Lung (tissue), 12 donors: ENCODE measurements around the gene TBC1D17. TPM values are rescaled to one million over a fixed set of nuclear protein-coding genes. Genes with fewer than 3 reads are reported as not detected.

Experiments used
- ATAC-seq: fragments of 200-7000 bp; cut with Tn5 transposase; one replicate; pipeline ENCODE4 v1.9.1; 2020; ENCODE audit warnings: moderate number of reproducible peaks; ENCODE audit not compliant: insufficient read depth, low FRiP score
- DNase-seq, 3 donors: peaks; one replicate each; pipeline ENCODE4 v3.0.0-alpha.2; 2013 to 2017
- H3K27ac ChIP-seq, 2 donors: one replicate each; pipeline ENCODE4 v1.5.1; 2013; ENCODE audit warnings: mild to moderate bottlenecking in 2 of 2, moderate library complexity in 2 of 2, control low read depth in 1 of 2, inconsistent platforms in 1 of 2, low read depth in 1 of 2, low read length in 1 of 2
- H3K27me3 ChIP-seq, 3 donors: one replicate each; pipeline ENCODE4 v1.5.1; 2013; ENCODE audit warnings: low read length in 2 of 3; ENCODE audit not compliant: control insufficient read depth in 3 of 3, insufficient read depth in 3 of 3
- H3K36me3 ChIP-seq, 4 donors: one replicate each; pipeline ENCODE4 v1.5.1; 2013; ENCODE audit warnings: low read length in 4 of 4, mild to moderate bottlenecking in 1 of 4, moderate library complexity in 1 of 4; ENCODE audit not compliant: control insufficient read depth in 4 of 4, insufficient read depth in 4 of 4
- H3K4me1 ChIP-seq, 5 donors: one replicate each; pipeline ENCODE4 v1.5.1; 2013; ENCODE audit warnings: low read length in 5 of 5, mild to moderate bottlenecking in 2 of 5, moderate library complexity in 1 of 5; ENCODE audit not compliant: control insufficient read depth in 5 of 5, insufficient read depth in 5 of 5
- H3K4me3 ChIP-seq: one replicate; pipeline ENCODE4 v1.5.1; 2013; ENCODE audit warnings: mild to moderate bottlenecking, control low read depth, moderate library complexity
- H3K9ac ChIP-seq, 2 donors: one replicate each; pipeline ENCODE4 v1.5.1; 2013; ENCODE audit warnings: low read length in 2 of 2, control low read depth in 1 of 2; ENCODE audit not compliant: insufficient read depth in 1 of 2
- H3K9me3 ChIP-seq, 4 donors: one replicate each; pipeline ENCODE4 v1.5.1; 2013; ENCODE audit warnings: low read length in 3 of 4, mild to moderate bottlenecking in 1 of 4, moderate library complexity in 1 of 4; ENCODE audit not compliant: control insufficient read depth in 4 of 4, insufficient read depth in 3 of 4
- WGBS, 2 donors: extraction: QIAGEN DNeasy Blood & Tissue Kit; methylation state at CpG; one replicate each; pipeline ENCODE4 v1.1.7; 2013; 5-methylcytosine and 5-hydroxymethylcytosine counted together
- polyA plus RNA-seq, 2 donors: library from polyadenylated mRNA; stranded (reverse); fragments of 200-250 nt; gene quantifications; one replicate each; pipeline ENCODE4 v1.2.1, GENCODE V29; 2013
- total RNA-seq, 2 donors: library from RNA; depleted of rRNA in 1 of 2; stranded (reverse); fragments of >200 nt in 1 of 2; gene quantifications; one replicate each; pipeline ENCODE4 v1.2.1, GENCODE V29; 2014 to 2021
- TF ChIP-seq, protein P1 (sequence below): IDR thresholded peaks from 2 replicates; pipeline ENCODE4 v1.5.1; 2012; ENCODE audit warnings: mild to moderate bottlenecking; ENCODE audit errors: control extremely low read depth, extremely low read depth
- donor health status: control.
- donor health status: control.
- donor health status: Bipolar disorder and iron deficiency.
- donor health status: healthy.
- donor health status: DM: yes; HTN: yes; CAD: no.

TBC1D17 gene
- total and polyA plus RNA-seq, 4 donors = 23.3 to 52.9 (median 32.4) TPM

DNA sequence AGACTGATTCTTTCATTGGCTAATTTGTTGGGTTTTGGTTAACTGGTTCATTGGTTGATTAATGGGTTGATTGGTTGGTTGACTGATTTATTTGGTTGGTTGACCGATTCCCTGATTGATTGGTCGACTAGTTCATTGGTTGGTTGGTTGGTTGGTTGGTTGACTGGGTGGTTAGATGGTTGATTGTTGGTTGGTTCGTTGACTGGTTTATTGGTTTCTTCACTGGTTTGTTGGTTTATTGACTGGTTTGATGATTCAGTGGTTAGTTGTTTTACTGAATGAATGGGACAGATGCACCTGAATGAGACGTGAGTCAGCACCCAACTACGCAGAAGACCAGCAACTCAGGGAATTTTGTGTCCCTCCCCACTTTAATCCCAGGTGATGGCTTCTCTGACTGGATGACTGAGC lies 54.5 kb downstream of the TBC1D17 start:
- no peaks in the 10 kb centered on the region for H3K27me3 ChIP-seq
- peaks cover 0 to 13% (median 6%) of the 10 kb centered on the region in 4 donors for H3K36me3 ChIP-seq
- 93 to 94% methylated on average over 5 of the region's 5 CpGs for WGBS, 2 donors
- no peak overlapping the region for H3K27ac ChIP-seq
- H3K4me1 ChIP-seq = peaks cover 0 to 15% (median 9%) of the 10 kb centered on the region in 5 donors
- DNase-seq (no peak), ATAC-seq (no peak)
- no peaks in the 10 kb centered on the region for H3K9me3 ChIP-seq
- H3K9ac ChIP-seq = no peak overlapping the region
- no peak overlapping the region for H3K4me3 ChIP-seq
- TF ChIP-seq, protein P1, sequence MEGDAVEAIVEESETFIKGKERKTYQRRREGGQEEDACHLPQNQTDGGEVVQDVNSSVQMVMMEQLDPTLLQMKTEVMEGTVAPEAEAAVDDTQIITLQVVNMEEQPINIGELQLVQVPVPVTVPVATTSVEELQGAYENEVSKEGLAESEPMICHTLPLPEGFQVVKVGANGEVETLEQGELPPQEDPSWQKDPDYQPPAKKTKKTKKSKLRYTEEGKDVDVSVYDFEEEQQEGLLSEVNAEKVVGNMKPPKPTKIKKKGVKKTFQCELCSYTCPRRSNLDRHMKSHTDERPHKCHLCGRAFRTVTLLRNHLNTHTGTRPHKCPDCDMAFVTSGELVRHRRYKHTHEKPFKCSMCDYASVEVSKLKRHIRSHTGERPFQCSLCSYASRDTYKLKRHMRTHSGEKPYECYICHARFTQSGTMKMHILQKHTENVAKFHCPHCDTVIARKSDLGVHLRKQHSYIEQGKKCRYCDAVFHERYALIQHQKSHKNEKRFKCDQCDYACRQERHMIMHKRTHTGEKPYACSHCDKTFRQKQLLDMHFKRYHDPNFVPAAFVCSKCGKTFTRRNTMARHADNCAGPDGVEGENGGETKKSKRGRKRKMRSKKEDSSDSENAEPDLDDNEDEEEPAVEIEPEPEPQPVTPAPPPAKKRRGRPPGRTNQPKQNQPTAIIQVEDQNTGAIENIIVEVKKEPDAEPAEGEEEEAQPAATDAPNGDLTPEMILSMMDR = no peak

DNA sequence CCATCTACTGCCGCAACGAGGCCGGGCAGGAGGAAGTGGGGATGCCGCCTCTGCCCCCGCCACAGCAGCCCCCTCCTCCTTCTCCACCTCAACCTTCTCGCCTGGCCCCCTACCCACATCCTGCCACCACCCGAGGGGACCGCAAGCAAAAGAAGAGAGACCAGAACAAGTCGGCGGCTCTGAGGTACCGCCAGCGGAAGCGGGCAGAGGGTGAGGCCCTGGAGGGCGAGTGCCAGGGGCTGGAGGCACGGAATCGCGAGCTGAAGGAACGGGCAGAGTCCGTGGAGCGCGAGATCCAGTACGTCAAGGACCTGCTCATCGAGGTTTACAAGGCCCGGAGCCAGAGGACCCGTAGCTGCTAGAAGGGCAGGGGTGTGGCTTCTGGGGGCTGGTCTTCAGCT lies 55.2 kb downstream of the TBC1D17 start:
- no peaks in the 10 kb centered on the region for H3K9me3 ChIP-seq
- WGBS, 2 donors = 73 to 79% methylated on average over 24 to 25 of the region's 25 CpGs
- H3K4me1 ChIP-seq = peaks cover 0 to 11% (median 2%) of the 10 kb centered on the region in 5 donors
- no peak overlapping the region for H3K9ac ChIP-seq
- ATAC-seq (no peak), DNase-seq (no peak)
- no peak overlapping the region for H3K27ac ChIP-seq
- TF ChIP-seq, protein P1 = no peak
- H3K27me3 ChIP-seq = no peaks in the 10 kb centered on the region
- H3K36me3 ChIP-seq = peaks cover 0 to 6% (median 2%) of the 10 kb centered on the region in 4 donors
- H3K4me3 ChIP-seq = no peak overlapping the region

DNA sequence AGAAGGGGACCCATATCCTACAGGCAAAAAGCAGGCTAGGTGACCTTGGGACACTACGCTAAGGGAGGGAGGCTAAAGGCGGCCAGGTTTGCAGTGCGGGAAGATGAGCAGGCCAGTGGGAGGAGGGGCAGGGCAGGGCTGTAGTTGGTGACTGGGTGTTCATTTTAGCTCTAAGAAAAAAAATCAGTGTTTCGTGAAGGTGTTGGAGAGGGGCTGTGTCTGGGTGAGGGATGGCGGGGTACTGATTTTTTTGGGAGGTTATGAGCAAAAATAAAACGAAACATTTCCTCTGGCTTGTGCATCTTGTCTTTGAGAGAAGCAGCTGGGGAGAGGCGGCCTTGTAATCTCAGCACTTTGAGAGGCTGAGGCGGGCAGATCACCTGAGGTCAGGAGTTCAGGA lies 56.1 kb downstream of the TBC1D17 start:
- WGBS, 2 donors = 85 to 89% methylated on average over 8 of the region's 8 CpGs
- Histone ChIP-seq H3K4me1 (peaks cover 0 to 7% (median 0%) of the 10 kb centered on the region in 5 donors), H3K27ac (no peak overlapping the region), H3K27me3 (no peaks in the 10 kb centered on the region), H3K36me3 (peaks cover 0 to 5% (median 2%) of the 10 kb centered on the region in 4 donors), H3K4me3 (no peak overlapping the region), H3K9ac (no peak overlapping the region), H3K9me3 (no peaks in the 10 kb centered on the region)
- no peak for ATAC-seq
- TF ChIP-seq, protein P1 = no peak
- no peak for DNase-seq

DNA sequence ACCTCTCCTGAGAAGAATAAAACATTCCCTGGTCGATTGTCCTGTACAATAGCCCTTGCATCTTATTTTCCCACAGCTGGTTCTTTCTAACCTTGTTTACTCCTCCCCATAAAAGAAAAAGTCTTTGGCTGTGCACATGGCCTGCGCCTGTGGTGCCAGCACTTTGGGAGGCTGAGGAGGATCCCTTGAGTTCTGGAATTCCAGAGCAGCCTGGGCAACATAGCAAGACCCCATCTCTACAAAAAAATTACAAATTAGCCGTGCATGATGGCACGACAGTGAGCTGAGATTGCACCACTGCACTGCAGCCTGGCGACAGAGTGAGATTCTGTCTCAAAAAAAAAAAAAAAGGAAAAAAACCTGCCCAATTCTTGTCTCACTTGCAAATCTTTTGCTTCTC lies 59.0 kb downstream of the TBC1D17 start:
- WGBS, 2 donors = 67 to 84% methylated on average over 5 of the region's 5 CpGs
- DNase-seq = no peak

More for the DNA sequence above, 59.0 kb downstream of the TBC1D17 start:
- Histone ChIP-seq H3K27me3 (no peaks in the 10 kb centered on the region), H3K9me3 (no peaks in the 10 kb centered on the region), H3K27ac (no peak overlapping the region), H3K36me3 (peaks cover 0 to 4% (median 0%) of the 10 kb centered on the region in 4 donors), H3K4me3 (no peak overlapping the region), H3K4me1 (peaks cover 0 to 6% (median 0%) of the 10 kb centered on the region in 5 donors), H3K9ac (no peak overlapping the region)
- ATAC-seq = no peak
- TF ChIP-seq, protein P1 = no peak
